Neutrophil (primary cell): ENCODE results near the gene IBA57.
A peak's percentile ranks its signal among the peaks of the same experiment; 100 is the strongest.

Experiments
- H3K27ac ChIP-seq: fragments of 200-600 bp; sonication (generic); 2 replicates; pipeline ENCODE4 v1.5.1; 2016; ENCODE audit warnings: mild to moderate bottlenecking, moderate library complexity
- H3K27me3 ChIP-seq: fragments of 200-600 bp; sonication (generic); 2 replicates; pipeline ENCODE4 v1.6.0; 2016; ENCODE audit warnings: mild to moderate bottlenecking
- H3K36me3 ChIP-seq: fragments of 200-600 bp; sonication (generic); 2 replicates; pipeline ENCODE4 v1.5.1; 2017
- H3K4me1 ChIP-seq, 2 experiments: fragments of 200-600 bp in 1 of 2; sonication (generic) in 1 of 2; 1 replicate in 1 of 2; 2 replicates in 1 of 2; pipeline versions ENCODE4 v1.5.1 to v1.6.1; 2013 to 2016; ENCODE audit warnings: low read depth in 1 of 2, low read length in 1 of 2, mild to moderate bottlenecking in 1 of 2, moderate library complexity in 1 of 2; ENCODE audit not compliant: control insufficient read depth in 1 of 2, insufficient read depth in 1 of 2
- H3K4me3 ChIP-seq, 2 experiments: fragments of 200-600 bp in 1 of 2; sonication (generic) in 1 of 2; 1 replicate in 1 of 2; 2 replicates in 1 of 2; pipeline ENCODE4 v1.5.1; 2013 to 2016; ENCODE audit warnings: low read depth in 1 of 2, low read length in 1 of 2, mild to moderate bottlenecking in 1 of 2, moderate library complexity in 1 of 2
- H3K9me3 ChIP-seq: fragments of 200-600 bp; sonication (generic); 2 replicates; pipeline ENCODE4 v1.5.1; 2016
- CTCF ChIP-seq: fragments of 200-600 bp; sonication (generic); IDR thresholded peaks from 2 replicates; pipeline ENCODE4 v1.5.1; 2016; ENCODE audit warnings: antibody characterized with exemption

The IBA57 gene

GRCh38 chr1:228164561-228165371 lies 838 bp upstream of the IBA57 start:
- H3K27me3 ChIP-seq: peaks cover 41% of the 10 kb centered on the region
- no peaks in the 10 kb centered on the region for H3K36me3 ChIP-seq
- no peaks in the 10 kb centered on the region for H3K9me3 ChIP-seq
- H3K4me3 ChIP-seq: peak overlapping the region; percentile 74
- TF ChIP-seq CTCF: no peak
- peak overlapping the region; percentile 100 for H3K27ac ChIP-seq
- peaks cover 15 to 18% of the 10 kb centered on the region in 2 experiments for H3K4me1 ChIP-seq

DNA sequence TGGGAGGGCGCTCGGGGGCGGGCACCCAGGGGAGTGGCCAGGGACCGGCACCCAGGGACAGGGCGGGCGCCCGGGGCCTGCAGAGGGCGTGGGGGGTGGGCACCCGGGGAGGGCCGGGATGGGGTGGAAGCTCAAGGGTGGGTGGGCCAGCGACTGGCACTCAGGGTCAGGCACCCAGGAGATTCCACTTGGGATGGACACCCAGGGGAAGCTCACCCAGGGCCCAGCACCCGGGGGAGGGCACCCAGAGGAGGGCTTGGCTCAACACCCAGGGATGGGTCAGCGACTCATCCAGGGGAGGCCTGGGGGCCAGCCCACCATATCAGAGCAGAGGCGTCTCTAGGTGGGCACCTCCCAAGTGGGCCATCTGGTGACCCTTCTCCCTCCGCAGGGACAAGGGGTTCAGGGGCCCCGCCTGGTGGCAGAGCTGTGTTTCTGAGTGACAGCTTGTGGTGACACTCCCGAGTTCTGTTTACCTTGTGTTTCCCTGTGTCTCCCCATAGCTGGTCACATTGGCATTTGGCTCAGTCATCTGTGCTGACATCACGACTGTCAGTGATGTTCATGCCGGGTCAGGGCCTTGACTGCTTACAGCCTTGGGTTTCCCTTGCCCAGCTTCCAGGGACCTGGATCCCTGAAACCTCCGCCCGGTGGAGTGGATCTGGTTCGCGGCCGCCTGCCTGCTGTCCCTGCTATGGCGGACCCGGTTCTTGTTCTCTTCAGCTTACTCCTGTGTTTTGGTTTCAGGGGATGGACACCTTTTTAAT lies 749 bp downstream of the IBA57 start:
- Histone ChIP-seq H3K4me3 (peak overlapping the region; percentile 74), H3K27me3 (peaks cover 30% of the 10 kb centered on the region), H3K27ac (peak overlapping the region; percentile 100), H3K36me3 (no peaks in the 10 kb centered on the region), H3K4me1 (peaks cover 15 to 18% of the 10 kb centered on the region in 2 experiments), H3K9me3 (no peaks in the 10 kb centered on the region)
- no peak for TF ChIP-seq CTCF

GRCh38 chr1:228168563-228169270 lies 3.1 kb downstream of the IBA57 start:
- Histone ChIP-seq H3K27ac (no peak overlapping the region), H3K4me3 (no peak overlapping the region), H3K4me1 (peaks cover 15 to 18% of the 10 kb centered on the region in 2 experiments), H3K9me3 (no peaks in the 10 kb centered on the region), H3K27me3 (peaks cover 7% of the 10 kb centered on the region), H3K36me3 (no peaks in the 10 kb centered on the region)
- TF ChIP-seq CTCF: no peak

DNA sequence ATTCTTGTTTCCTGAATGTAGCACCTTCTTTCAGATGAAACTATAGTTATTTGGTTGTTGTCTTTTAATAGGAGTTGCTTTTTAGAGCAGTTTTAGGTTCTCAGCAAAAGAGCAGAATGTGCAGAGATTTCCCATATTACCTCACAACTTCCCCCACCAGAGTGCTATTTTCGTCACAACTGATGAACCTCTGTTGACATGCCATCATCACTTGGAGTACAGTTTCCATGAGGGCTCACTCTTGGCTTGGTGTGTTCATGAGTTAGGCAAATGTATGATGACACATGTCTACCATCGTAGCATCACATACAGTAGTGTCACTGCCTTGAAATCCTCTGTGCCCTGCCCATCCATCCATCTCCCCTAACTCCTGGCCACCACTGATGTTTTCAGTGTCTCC lies 3.7 kb downstream of the IBA57 start:
- Histone ChIP-seq H3K27me3 (peaks cover under 1% of the 10 kb centered on the region), H3K36me3 (no peaks in the 10 kb centered on the region), H3K4me1 (peaks cover 15 to 18% of the 10 kb centered on the region in 2 experiments), H3K27ac (no peak overlapping the region), H3K4me3 (no peak overlapping the region), H3K9me3 (no peaks in the 10 kb centered on the region)
- TF ChIP-seq CTCF: no peak

DNA sequence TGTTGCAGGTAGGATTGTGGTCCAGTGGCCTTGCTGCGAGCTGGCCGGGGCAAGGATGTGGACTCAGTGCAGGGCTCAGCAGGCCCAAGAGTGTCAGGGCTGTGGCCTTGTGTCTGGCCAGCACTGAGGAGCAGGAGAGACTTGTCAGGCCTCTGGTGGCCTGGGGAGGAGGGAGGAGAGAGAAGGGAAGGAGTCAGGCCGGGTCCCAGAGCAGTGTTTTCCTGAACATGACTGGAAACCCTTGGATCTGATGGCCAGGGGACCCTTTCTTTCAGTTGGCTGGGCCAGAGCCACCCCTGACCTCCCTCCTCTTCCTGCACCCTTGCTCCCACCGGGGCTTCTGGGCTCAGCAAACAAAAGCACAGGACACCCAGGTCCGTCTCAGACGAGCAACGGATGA lies 5.1 kb downstream of the IBA57 start:
- Histone ChIP-seq H3K4me3 (no peak overlapping the region), H3K36me3 (peaks cover 3% of the 10 kb centered on the region), H3K9me3 (no peaks in the 10 kb centered on the region), H3K27ac (no peak overlapping the region), H3K27me3 (no peaks in the 10 kb centered on the region), H3K4me1 (peaks cover 6 to 9% of the 10 kb centered on the region in 2 experiments)
- TF ChIP-seq CTCF: no peak
